Activated T-cell treated with anti-CD3 and anti-CD28 coated beads, Interleukin-2, amount 50 U/mL, for 24 hours (primary cell): ENCODE data around the gene LCN6.
"Not testable (repeated sequence)": the region's sequence is repeated elsewhere in the genome, so short reads cannot be mapped to it uniquely, and the experiment has no call there.

Experiments used
- DNase-seq: peaks from one replicate; pipeline ENCODE4 v3.0.0-alpha.2; 2020
- H3K27ac Mint-ChIP-seq: 2 replicates; pipeline ENCODE4 v1.8.0; 2020; ENCODE audit warnings: mild to moderate bottlenecking, mixed read lengths
- H3K27me3 Mint-ChIP-seq: 2 replicates; pipeline ENCODE4 v1.8.0; 2020; ENCODE audit warnings: mixed read lengths
- H3K36me3 Mint-ChIP-seq: 2 replicates; pipeline ENCODE4 v1.8.0; 2020; ENCODE audit warnings: low read depth, mixed read lengths
- H3K4me1 Mint-ChIP-seq: 2 replicates; pipeline ENCODE4 v1.8.0; 2020; ENCODE audit warnings: low read depth, mixed read lengths
- H3K4me3 Mint-ChIP-seq: 2 replicates; pipeline ENCODE4 v1.8.0; 2020; ENCODE audit warnings: mild to moderate bottlenecking, moderate library complexity, mixed read lengths
- H3K9me3 Mint-ChIP-seq: 2 replicates; pipeline ENCODE4 v1.8.0; 2020; ENCODE audit warnings: mixed read lengths

The LCN6 gene

DNA sequence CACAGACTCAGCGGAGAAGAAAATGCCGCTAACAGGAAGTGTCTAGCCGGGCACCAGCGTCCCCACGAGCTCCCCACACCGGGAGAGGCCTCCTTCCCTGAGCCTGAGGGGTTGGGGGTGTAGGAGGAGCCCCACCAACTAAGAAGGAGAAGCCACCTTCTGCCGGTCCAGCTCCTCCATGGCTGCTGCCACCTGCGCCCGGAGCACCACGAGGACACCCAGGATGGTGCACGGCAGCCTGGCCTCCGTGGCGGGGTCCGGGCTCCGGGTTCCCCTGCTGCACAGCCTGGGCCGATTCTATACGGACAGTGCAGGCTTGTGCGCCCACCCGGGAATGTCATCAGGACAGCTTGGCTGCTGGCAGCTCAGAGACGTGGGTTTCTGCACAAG is 9.4 kb upstream of the LCN6 start:
- Mint-ChIP-seq H3K9me3 (peaks cover 3% of the 10 kb centered on the region), H3K27me3 (peaks cover 25% of the 10 kb centered on the region), H3K36me3 (no peaks in the 10 kb centered on the region), H3K4me1 (no peaks in the 10 kb centered on the region), H3K4me3 (no peak overlapping the region), H3K27ac (no peak overlapping the region)
- DNase-seq: no peak

- no peaks in the 10 kb centered on the region for H3K4me1 Mint-ChIP-seq
- H3K9me3 Mint-ChIP-seq: peaks cover 7% of the 10 kb centered on the region
- DNase-seq: no peak
- H3K4me3 Mint-ChIP-seq: no peak overlapping the region
- peaks cover 2% of the 10 kb centered on the region for H3K36me3 Mint-ChIP-seq
- peaks cover 27% of the 10 kb centered on the region for H3K27me3 Mint-ChIP-seq
- no peak overlapping the region for H3K27ac Mint-ChIP-seq
Observed at GRCh38 chr9:136757328-136757727, 9.0 kb upstream of the LCN6 start.

DNA sequence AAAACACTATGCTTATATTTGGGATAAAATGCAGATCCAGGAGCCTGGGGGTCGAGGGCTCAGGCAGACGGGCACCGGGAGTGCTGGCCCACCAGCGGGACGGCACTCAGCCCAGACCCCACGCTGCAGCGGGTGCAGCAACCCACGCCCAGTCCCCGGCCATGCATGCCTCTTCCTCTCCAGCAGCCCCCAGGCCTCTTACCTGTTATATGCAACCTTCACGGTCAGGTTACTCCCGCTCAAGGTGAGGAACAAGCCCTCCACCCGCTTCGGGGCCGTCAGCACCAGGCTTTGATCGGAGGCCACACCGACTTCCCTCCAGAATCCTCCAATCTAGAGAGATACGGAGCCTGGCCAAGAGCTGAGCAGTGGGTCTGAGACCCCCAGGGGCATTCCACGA is 8.5 kb upstream of the LCN6 start:
- peaks cover 3% of the 10 kb centered on the region for H3K36me3 Mint-ChIP-seq
- H3K4me1 Mint-ChIP-seq: no peaks in the 10 kb centered on the region
- H3K27ac Mint-ChIP-seq: no peak overlapping the region
- no peak overlapping the region for H3K4me3 Mint-ChIP-seq
- no peak for DNase-seq
- peaks cover 32% of the 10 kb centered on the region for H3K27me3 Mint-ChIP-seq
- H3K9me3 Mint-ChIP-seq: peaks cover 12% of the 10 kb centered on the region

DNA sequence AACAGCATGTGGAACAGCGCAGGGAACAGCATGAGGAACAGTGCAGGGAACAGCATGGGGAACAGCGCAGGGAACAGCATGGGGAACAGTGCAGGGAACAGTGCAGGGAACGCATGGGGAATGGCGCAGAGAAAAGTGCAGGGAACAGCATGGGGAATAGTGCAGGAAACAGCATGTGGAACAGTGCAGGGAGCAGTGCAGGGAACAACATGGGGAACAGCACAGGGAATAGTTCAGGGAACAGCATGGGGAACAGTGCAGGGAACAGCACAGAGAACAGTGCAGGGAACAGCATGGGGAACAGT is 7.8 kb upstream of the LCN6 start:
- Mint-ChIP-seq H3K36me3 (peaks cover 3% of the 10 kb centered on the region), H3K9me3 (peaks cover 17% of the 10 kb centered on the region), H3K4me3 (no peak overlapping the region), H3K27ac (no peak overlapping the region), H3K27me3 (peaks cover 32% of the 10 kb centered on the region), H3K4me1 (no peaks in the 10 kb centered on the region)
- DNase-seq: no peak

DNA sequence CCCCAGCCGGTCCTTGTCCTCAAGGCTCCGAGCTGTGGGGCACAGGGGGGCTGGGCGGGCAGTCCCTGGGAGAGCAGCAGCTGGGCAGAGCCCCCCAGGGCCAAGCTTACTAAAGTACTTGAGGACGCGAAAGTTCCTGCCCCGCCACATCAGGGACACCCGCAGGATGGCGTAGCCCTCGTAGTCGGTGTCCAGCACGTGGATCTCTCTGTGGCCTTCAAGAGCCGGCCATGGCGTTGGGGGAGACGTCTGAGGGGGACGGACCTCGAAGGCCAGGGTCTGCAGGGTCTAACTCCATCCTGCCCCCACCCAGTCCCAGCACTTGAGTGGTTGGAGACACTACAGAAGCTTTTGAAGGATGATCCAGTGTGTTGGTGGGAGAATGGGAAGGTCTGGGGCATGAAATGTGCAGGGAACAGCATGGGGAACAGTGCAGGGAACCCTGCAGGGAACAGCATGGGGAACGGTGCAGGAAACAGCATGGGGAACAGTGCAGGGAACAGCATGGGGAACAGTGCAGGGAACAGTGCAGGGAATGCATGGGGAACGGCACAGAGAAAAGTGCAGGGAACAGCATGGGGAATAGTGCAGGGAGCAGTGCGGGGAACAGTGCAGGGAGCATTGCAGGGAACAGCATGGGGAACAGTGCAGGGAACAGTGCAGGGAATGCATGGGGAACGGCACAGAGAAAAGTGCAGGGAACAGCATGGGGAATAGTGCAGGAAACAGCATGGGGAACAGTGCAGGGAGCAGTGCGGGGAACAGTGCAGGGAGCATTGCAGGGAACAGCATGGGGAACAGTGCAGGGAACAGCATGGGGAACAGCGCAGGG is 7.2 kb upstream of the LCN6 start:
- not testable (repeated sequence) for H3K4me1 Mint-ChIP-seq, H3K27ac Mint-ChIP-seq, H3K4me3 Mint-ChIP-seq, DNase-seq, H3K36me3 Mint-ChIP-seq
- Mint-ChIP-seq H3K9me3 (peaks cover 17% of the 10 kb centered on the region), H3K27me3 (peaks cover 30% of the 10 kb centered on the region)

DNA sequence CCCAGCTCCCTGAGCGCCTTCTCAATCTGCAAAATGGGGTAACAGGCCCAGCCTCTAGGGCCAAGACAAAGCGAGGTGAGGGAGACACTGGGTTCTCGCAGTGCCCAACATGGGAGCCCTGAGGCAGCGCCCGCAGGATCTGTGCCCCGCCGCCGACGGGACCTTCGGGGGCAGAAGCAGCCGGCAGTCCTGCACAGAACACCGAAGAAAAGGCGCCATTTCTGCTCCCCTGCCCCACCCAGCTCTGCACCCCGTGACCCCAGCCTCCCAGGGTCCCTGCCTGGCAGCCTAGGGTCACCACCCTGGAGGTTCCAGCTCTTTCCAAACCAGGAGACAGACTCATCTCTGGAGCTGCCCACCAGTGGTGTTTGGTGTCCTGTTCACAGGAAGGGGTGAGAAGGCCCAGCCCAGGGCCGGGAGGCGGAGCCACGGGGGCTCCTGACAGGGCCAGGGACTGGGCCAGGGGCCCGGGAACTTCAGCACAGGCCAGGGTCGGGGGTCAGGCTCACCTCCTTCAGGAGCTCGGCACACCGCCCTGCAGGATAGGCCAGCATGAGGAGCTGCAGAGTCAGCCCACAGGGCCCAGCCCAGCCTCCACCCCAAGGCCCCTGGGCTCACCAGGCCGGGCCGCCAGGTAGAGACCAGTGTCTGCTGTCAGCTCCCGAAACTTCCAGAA is 6.4 kb upstream of the LCN6 start:
- peaks cover 17% of the 10 kb centered on the region for H3K9me3 Mint-ChIP-seq
- H3K27me3 Mint-ChIP-seq: peaks cover 30% of the 10 kb centered on the region
- peaks cover 3% of the 10 kb centered on the region for H3K36me3 Mint-ChIP-seq
- no peak for DNase-seq
- peaks cover 6% of the 10 kb centered on the region for H3K4me1 Mint-ChIP-seq
- H3K4me3 Mint-ChIP-seq: no peak overlapping the region
- no peak overlapping the region for H3K27ac Mint-ChIP-seq

- Mint-ChIP-seq H3K36me3 (peaks cover 3% of the 10 kb centered on the region), H3K9me3 (peaks cover 17% of the 10 kb centered on the region), H3K27ac (no peak overlapping the region), H3K4me1 (peaks cover 6% of the 10 kb centered on the region), H3K4me3 (no peak overlapping the region), H3K27me3 (peaks cover 36% of the 10 kb centered on the region)
- DNase-seq: no peak
Observed at GRCh38 chr9:136754059-136754572, 5.8 kb upstream of the LCN6 start.

DNA sequence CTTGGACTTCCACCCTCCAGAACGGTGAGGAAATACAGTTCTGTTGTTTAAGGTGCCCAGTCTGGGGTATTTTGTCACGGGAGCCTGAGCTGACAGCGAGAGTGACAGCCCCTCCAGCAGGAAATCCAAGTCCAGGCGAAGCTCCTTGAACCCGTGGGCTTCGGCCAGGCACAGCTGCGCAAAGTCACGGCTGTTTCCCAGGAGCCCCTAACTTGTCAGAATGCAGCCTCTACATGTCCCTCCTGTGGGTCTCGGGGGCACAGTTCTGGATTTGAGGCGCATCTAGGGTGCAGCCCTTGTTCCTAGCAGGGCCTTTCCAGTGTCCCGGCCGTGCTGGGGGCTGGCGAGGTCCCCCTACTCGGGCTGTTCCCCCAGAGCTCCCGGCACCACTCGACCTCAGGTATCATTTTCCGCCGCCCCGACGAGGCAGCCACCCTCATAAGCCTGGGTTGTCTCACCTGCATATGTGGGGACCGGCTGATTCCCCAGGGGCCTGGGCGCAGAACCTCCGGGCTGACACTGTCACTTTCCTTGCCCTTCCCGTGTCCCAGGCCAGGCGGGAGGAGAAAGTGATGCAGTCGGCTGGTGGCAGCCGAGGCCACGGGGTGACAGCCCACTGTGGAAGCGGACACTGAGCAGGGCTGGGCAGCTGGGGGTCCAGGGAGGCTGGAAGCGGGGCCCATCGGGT is 5.2 kb upstream of the LCN6 start:
- Mint-ChIP-seq H3K4me3 (no peak overlapping the region), H3K27me3 (peaks cover 38% of the 10 kb centered on the region), H3K36me3 (peaks cover 3% of the 10 kb centered on the region), H3K27ac (no peak overlapping the region), H3K4me1 (peaks cover 6% of the 10 kb centered on the region), H3K9me3 (peaks cover 17% of the 10 kb centered on the region)
- no peak for DNase-seq

- H3K4me3 Mint-ChIP-seq: no peak overlapping the region
- peaks cover 6% of the 10 kb centered on the region for H3K4me1 Mint-ChIP-seq
- H3K27me3 Mint-ChIP-seq: peaks cover 48% of the 10 kb centered on the region
- peaks cover 17% of the 10 kb centered on the region for H3K9me3 Mint-ChIP-seq
- no peak overlapping the region for H3K27ac Mint-ChIP-seq
- no peak for DNase-seq
- peaks cover 3% of the 10 kb centered on the region for H3K36me3 Mint-ChIP-seq
Observed at GRCh38 chr9:136751814-136752213, 3.5 kb upstream of the LCN6 start.

- peaks cover 6% of the 10 kb centered on the region for H3K4me1 Mint-ChIP-seq
- no peak overlapping the region for H3K27ac Mint-ChIP-seq
- peaks cover 3% of the 10 kb centered on the region for H3K36me3 Mint-ChIP-seq
- DNase-seq: no peak
- peaks cover 17% of the 10 kb centered on the region for H3K9me3 Mint-ChIP-seq
- no peak overlapping the region for H3K4me3 Mint-ChIP-seq
- H3K27me3 Mint-ChIP-seq: peaks cover 44% of the 10 kb centered on the region
Observed at GRCh38 chr9:136751244-136751643, 2.9 kb upstream of the LCN6 start.

DNA sequence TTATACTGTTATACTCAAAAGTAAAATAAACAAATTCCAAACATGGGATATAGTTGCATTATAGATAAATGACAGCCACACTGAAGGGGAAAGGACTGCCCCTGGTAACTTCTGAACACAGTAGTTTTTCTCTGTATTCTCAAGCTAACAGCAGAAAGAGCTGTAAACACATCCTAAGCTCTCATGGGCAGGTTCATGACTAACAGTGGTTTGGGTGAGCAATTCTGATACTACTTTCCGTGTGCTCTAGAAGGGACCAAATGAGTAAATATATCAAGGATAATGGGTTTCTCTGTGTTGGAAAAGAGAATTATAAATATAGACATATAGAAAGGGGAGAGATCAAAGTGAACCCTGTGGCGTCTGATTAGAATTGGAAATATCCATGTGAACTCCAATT is 2.2 kb upstream of the LCN6 start:
- Mint-ChIP-seq H3K36me3 (peaks cover 3% of the 10 kb centered on the region), H3K9me3 (peaks cover 15% of the 10 kb centered on the region), H3K4me1 (peaks cover 6% of the 10 kb centered on the region), H3K27ac (no peak overlapping the region), H3K27me3 (peaks cover 37% of the 10 kb centered on the region), H3K4me3 (no peak overlapping the region)
- DNase-seq: no peak

DNA sequence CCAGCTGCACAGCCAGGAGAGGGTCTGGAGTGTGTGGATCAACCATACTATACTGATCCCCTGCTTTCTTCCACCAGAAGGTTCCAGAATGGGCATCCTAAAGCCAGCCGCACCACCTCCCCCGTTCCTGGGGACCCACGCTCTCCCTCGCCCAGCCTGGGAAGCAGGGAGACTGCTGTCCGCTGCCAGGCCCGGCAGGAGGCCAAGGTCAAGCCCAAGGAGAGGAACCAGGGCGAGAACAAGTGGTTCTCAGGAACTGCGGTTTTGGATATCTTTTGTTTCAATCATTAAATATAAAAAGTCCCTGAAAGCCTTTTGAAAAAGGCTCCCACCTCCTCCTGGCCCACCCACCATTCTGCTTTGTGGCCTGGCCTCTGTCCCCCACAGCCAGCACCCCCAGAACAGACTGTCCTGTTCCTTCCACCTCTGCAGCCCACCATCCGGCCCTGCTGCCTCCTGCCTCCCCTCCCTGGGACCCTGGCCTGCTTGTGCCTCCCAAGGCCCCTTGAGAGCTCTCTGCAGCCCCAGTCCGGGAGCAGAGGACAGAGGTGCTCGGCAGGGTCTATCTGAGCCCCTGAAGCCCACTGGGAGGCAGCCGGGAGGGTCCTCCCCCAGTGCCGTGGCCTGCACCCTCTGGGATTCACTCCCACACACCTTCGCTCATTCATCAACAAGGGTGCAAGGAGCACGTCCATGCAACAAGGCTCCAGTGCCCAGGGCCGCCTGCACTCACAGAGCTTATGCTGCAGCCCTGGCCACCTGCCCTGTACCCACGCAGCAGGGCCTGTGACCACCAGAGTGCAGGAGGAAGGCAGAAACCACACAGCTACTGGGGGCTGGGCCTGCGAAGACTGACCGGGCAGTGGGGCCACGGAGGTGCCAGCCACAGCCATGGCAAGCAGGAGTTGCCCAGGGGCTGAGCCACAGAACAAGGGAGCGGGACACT is 614 bp upstream of the LCN6 start:
- Mint-ChIP-seq H3K36me3 (peaks cover 3% of the 10 kb centered on the region), H3K9me3 (peaks cover 15% of the 10 kb centered on the region), H3K4me3 (no peak overlapping the region), H3K27me3 (peaks cover 36% of the 10 kb centered on the region), H3K27ac (no peak overlapping the region), H3K4me1 (peaks cover 6% of the 10 kb centered on the region)
- no peak for DNase-seq

GRCh38 chr9:136747161-136748060 is 914 bp downstream of the LCN6 start:
- Mint-ChIP-seq H3K27me3 (peaks cover 40% of the 10 kb centered on the region), H3K27ac (no peak overlapping the region), H3K9me3 (peaks cover 11% of the 10 kb centered on the region), H3K4me1 (peaks cover 7% of the 10 kb centered on the region), H3K36me3 (peaks cover 2% of the 10 kb centered on the region), H3K4me3 (no peak overlapping the region)
- DNase-seq: no peak
